ENCODE measurements around the gene GHRL. TPM values are rescaled to one million over a fixed set of nuclear protein-coding genes. Genes with fewer than 3 reads are reported as not detected.
"Not testable (repeated sequence)": the region's sequence is repeated elsewhere in the genome, so short reads cannot be mapped to it uniquely, and the experiment has no call there.

The GHRL gene
- total RNA-seq, 1 donor from 2014 or later: not detected

DNA sequence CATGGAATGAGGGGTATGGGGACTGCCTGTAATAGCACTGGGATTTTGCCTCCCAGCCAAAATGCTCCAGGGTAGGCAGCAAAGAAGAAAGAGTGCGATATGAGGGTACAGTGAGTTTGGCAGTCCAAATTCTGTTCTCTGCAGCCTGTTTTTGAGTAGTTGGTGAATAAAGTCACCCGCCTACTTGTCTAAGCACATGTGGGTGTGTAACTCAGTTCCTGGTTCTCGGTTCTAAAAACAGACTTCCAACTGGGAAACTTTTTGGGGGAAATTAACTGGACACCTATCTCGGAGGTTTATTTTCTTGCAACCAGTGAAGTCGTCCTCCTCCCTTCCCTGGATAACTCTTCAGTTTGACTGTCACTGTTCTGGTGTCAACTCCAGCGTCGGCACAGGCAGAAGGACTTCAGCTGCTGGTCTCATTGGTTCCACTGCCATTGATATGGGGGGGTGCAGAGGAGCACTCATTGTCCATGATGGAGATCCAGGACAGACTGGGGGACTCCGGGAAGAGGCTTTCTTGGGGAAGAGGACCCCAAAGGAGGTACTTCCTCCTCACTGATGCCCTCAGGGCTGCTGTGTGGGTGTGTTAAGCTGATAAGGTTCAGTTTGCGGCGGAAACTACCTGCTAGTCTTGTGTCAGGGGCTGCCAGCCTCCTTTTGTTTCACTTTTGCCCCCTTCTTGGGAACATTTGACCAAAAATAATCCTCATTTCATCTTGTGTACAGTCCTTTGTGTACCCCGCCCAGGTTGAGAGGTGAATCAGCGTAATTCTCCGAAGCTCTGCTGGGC is 13.2 kb downstream of the GHRL start:
- no peak for DNase-seq (ENCODE audit: low read depth)

DNA sequence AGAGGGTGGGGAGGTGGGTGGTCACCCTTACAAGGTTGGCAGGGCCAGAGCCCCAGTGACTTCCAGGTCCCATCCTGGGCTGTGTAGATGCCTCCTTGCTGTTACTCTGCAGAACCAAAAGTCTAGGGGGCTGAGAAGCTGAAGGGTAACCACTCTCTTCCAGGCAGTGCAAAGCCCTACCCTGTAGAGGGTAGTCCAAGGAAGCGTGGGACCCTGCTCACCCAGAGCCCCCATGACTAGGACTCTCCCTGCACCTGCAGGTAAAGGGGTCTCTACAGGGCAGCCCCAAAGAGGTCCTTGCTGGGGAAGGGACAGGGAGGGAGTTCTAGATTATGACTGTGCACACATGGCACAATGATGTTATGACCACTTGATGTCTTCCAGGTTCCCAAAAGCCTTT is 14.2 kb downstream of the GHRL start:
- DNase-seq (ENCODE audit: low read depth): no peak
- TF ChIP-seq, protein P1, sequence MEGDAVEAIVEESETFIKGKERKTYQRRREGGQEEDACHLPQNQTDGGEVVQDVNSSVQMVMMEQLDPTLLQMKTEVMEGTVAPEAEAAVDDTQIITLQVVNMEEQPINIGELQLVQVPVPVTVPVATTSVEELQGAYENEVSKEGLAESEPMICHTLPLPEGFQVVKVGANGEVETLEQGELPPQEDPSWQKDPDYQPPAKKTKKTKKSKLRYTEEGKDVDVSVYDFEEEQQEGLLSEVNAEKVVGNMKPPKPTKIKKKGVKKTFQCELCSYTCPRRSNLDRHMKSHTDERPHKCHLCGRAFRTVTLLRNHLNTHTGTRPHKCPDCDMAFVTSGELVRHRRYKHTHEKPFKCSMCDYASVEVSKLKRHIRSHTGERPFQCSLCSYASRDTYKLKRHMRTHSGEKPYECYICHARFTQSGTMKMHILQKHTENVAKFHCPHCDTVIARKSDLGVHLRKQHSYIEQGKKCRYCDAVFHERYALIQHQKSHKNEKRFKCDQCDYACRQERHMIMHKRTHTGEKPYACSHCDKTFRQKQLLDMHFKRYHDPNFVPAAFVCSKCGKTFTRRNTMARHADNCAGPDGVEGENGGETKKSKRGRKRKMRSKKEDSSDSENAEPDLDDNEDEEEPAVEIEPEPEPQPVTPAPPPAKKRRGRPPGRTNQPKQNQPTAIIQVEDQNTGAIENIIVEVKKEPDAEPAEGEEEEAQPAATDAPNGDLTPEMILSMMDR (conservative IDR thresholded peaks at IDR 0.05; ENCODE audit: low read depth, low read length): no peak
- no peak overlapping the region for H3K4me3 ChIP-seq (ENCODE audit: low read depth, low read length)

More for the DNA sequence above, 13.2 kb downstream of the GHRL start:
- no peak overlapping the region for H3K4me3 ChIP-seq (ENCODE audit: low read depth, low read length)
- TF ChIP-seq, protein P1 (conservative IDR thresholded peaks at IDR 0.05; ENCODE audit: low read depth, low read length): no peak

DNA sequence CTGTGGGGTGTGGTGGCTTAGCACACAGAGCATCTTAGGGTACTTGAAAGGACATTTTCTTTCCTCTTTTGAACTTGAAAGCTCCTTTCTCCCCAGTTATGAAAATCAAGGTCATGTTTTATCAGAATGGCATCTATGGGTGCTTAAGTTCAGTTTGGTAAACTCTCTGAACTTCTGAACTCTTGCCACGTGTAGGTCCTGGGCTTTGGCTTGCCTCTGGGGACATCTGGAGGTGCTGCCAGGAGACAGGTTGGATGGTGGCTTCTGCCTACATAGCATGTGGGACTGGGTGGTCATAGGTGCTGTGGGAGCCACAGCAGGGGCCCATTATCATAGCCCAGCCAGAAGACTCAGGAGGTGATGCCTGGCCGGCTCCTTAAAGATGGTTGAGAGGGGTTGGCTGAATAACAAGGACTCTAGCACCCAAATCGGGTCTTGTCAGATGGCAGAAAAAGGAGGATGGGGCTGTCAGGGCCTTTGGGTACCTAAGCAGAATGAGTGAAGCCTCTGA is 15.6 kb downstream of the GHRL start:
- DNase-seq (ENCODE audit: low read depth): no peak
- no peak overlapping the region for H3K4me3 ChIP-seq (ENCODE audit: low read depth, low read length)
- TF ChIP-seq, protein P1 (conservative IDR thresholded peaks at IDR 0.05; ENCODE audit: low read depth, low read length): no peak

DNA sequence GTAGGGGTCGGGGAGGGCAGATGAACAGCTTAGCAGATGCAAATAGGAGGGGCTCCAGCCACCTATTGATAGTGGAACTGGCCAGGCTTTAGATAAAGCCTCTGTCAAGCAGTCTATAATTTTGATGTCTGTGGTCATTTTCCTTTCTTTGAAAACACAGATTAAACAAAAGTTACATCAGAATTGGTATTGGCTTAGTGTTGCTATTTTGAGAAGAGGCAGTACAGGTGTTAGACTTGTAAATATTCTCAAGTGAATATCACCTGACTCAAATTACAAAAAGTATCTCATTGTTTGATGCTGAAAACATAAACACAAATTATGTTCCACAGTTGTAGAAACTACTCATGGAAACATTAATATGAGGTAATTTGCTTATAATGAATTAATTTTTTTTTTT is 18.1 kb downstream of the GHRL start:
- DNase-seq (ENCODE audit: low read depth): no peak
- TF ChIP-seq, protein P1 (conservative IDR thresholded peaks at IDR 0.05; ENCODE audit: low read depth, low read length): no peak
- no peak overlapping the region for H3K4me3 ChIP-seq (ENCODE audit: low read depth, low read length)

DNA sequence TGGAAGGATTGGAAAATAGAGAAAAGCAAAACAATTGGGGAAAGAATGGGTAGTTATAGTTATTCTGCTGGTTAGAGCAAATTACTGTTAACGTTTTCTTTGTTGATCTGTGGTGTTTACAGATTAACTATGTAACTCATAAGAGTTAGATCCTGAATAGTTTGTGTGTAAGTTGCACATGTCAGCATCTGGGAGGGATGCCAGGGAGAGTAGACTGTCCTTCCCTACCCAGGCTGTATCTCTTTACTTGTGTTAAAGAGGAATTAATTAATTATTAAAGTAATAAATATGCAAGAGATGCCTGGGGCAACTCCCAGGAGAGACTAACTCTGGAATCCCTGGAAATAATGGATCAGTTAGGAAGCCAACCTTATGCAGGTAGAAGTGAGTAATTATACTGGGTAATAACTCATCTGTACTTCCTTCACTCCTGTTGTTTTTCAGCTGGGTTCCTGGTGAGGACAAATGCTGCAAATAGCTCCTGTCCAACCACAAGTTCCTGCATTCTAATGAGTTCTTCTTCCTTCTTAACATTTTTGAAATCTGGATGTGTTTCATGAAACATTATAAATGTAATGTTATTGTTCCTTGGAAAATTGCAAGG is 18.9 kb downstream of the GHRL start:
- TF ChIP-seq, protein P1 (conservative IDR thresholded peaks at IDR 0.05; ENCODE audit: low read depth, low read length): no peak
- DNase-seq (ENCODE audit: low read depth): no peak
- no peak overlapping the region for H3K4me3 ChIP-seq (ENCODE audit: low read depth, low read length)

DNA sequence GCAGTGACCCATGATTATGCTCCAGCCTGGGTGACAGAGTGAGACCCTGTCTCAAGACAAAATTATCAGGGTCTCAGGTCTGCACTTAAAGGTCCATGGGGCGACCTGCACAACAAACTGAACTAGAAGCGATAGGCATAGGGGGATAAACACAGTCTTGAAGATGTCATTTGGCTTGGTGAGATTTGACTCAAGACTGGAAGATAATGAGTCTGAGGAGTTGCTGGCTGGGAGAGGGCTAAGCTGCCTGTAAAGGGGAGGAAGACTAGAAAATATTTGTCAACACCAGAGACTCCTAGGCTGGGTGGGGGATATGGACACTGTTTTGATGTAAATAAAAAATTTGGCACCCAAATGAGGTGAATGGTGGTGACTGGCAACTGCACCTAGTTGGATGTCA is 19.8 kb downstream of the GHRL start:
- no peak overlapping the region for H3K4me3 ChIP-seq (ENCODE audit: low read depth, low read length)
- no peak for DNase-seq (ENCODE audit: low read depth)
- TF ChIP-seq, protein P1 (conservative IDR thresholded peaks at IDR 0.05; ENCODE audit: low read depth, low read length): no peak

DNA sequence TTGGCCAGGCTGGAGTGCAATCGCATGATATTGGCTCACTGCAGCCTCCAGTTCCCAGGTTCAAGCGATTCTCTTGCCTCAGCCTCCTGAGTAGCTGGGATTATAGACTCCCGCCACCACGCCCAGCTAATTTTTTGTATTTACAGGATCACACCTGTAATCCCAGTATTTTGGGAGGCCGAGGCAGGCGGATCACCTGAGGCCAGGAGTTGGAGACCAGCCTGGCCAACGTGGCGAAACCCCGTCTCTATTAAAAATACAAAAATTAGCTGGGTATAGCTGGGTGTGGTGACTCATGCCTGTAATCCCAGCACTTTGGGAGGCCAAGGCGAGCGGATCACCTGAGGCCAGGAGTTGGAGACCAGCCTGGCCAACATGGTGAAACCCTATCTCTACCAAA is 20.3 kb downstream of the GHRL start:
- H3K4me3 ChIP-seq (ENCODE audit: low read depth, low read length); DNase-seq (ENCODE audit: low read depth): not testable (repeated sequence)

Data from epithelial cell of proximal tubule (primary cell).